Stimulated activated effector memory CD8-positive, alpha-beta T cell treated with anti-CD3 and anti-CD28 coated beads, Interleukin-12 subunit alpha, Interleukin-12 subunit beta, amount 100 ng/mL, for 72 hours (primary cell): Measurements from ENCODE around the gene AGMO.

Experiments used
- ATAC-seq: fragments of 150-1000 bp; cut with Tn5 transposase; 2 replicates; pipeline ENCODE4 v1.10.0; 2021
- DNase-seq, 2 donors: peaks; one replicate each; pipeline ENCODE4 v3.0.0; 2021 to 2022; ENCODE audit warnings: low spot score in 2 of 2
- H3K27ac Mint-ChIP-seq: one replicate; pipeline ENCODE4 v1.8.0; 2022; ENCODE audit warnings: mild to moderate bottlenecking, mixed read lengths
- H3K36me3 Mint-ChIP-seq: one replicate; pipeline ENCODE4 v1.8.0; 2022; ENCODE audit warnings: mild to moderate bottlenecking, mixed read lengths
- H3K4me1 Mint-ChIP-seq: one replicate; pipeline ENCODE4 v1.8.0; 2022; ENCODE audit warnings: mixed read lengths
- H3K4me3 Mint-ChIP-seq: one replicate; pipeline ENCODE4 v1.8.0; 2022; ENCODE audit warnings: mild to moderate bottlenecking, mixed read lengths
- H3K9me3 Mint-ChIP-seq: one replicate; pipeline ENCODE4 v1.8.0; 2022; ENCODE audit warnings: mixed read lengths

Gene AGMO

DNA sequence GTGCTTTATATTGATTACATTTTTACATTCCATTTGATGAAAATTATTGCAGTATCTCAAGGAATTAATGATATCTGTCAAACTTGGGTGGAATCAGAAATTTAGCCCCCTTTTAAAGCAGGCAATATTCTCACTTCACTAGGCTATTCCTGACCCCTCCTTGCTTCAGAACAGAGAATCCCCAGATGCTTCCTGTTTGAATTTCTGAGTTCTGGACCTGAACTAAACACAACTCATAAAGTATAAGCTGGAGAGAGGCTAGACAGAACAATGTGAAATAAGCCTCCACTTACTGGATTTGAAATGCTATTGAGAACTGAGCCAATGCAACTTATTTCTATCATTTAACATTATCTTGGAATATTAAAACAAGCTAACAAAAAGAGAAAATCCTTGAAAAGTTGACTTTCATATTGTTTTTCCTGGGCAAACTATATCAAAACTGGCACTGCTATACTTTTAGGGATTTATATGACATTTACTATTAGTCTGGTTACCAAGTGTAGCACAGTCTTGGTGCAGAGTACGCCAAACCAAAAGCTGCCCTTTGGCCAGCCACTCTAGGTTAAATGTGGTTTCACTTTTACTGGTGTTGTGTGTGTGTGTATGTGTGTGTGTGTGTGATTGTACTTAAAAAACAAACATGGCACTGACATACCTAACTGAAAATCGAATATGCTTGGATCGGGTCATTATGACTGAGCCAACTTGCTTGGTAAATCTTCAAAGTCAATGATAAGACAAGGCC, 19.0 kb upstream of the AGMO start:
- DNase-seq = no peak
- no peaks in the 10 kb centered on the region for H3K4me1 Mint-ChIP-seq

DNA sequence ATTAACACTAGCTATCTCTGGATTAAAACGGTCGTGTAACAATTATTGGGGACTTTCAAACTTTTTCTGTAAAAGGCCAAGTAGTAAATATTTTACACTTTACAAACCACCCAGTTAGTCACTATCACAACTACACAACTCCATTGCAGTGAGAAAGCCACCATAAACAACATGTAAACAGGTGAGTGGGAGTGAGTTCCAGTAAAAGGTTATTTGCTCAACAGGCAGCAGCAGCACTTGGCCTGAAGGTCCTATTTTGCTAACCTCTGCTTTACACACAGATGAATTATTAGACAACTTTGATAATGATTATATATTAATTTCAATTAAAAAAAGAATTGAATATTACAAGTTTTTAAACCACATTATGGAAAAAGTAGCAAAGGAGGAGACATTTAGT, 15.8 kb upstream of the AGMO start:
- Mint-ChIP-seq H3K4me3 (no peak overlapping the region), H3K9me3 (peaks cover 20% of the 10 kb centered on the region), H3K4me1 (no peaks in the 10 kb centered on the region), H3K36me3 (no peaks in the 10 kb centered on the region), H3K27ac (no peak overlapping the region)
- DNase-seq (no peak), ATAC-seq (no peak)

More for the DNA sequence above, 19.0 kb upstream of the AGMO start:
- Mint-ChIP-seq H3K36me3 (no peaks in the 10 kb centered on the region), H3K9me3 (peaks cover 14% of the 10 kb centered on the region), H3K27ac (no peak overlapping the region), H3K4me3 (no peak overlapping the region)
- no peak for ATAC-seq

DNA sequence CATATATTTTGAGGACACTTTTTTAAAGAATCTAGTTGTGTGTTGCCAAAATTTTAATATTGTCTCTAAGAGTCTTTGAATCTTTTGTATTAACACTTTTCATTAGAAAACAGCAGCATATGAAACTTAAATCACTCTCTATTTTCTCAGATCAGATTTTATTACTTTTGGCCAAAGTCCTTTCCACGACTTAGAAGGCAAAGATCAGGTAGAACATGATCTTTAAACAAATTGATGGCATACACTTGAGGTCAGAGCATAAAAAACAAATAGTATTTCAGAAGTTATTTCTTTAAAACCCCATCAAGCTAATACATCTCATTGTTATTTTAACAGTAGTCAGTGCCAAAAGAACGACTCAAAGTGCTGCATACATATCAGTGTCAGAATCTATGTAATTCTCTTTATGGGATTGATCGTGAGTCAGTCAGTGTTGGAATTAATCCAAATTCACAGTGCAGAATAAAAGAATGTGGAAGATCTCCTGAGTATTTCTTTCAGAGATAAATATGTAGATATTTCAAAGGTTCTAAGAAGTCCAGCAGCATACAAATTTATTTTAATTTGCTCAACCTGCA, 9.6 kb upstream of the AGMO start:
- ATAC-seq = no peak

DNA sequence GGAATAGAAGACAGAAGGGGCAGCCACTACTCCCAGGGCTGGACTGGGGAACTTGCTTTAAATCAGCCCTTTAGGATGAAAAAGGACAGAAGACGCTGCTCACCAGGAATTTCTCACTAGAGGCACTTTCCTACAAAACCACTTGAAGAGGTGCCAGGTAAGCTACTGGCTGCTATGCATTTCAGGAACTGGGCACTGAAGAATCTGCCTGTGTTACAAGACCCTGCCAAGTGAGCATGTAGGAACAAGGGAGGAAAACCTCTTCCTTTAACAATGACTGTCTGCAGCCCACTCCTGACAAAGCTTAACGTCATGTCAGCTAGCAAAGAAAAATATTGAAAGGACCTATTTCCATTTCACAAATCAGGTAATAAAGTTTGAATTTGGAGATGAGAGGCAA, 5.8 kb upstream of the AGMO start:
- no peak for ATAC-seq
- Mint-ChIP-seq H3K4me1 (no peaks in the 10 kb centered on the region), H3K4me3 (no peak overlapping the region), H3K9me3 (peaks cover 5% of the 10 kb centered on the region), H3K27ac (no peak overlapping the region), H3K36me3 (no peaks in the 10 kb centered on the region)
- DNase-seq = no peak

More for the DNA sequence above, 9.6 kb upstream of the AGMO start:
- Mint-ChIP-seq H3K4me3 (no peak overlapping the region), H3K4me1 (no peaks in the 10 kb centered on the region), H3K36me3 (no peaks in the 10 kb centered on the region), H3K27ac (no peak overlapping the region), H3K9me3 (peaks cover 14% of the 10 kb centered on the region)
- no peak for DNase-seq

DNA sequence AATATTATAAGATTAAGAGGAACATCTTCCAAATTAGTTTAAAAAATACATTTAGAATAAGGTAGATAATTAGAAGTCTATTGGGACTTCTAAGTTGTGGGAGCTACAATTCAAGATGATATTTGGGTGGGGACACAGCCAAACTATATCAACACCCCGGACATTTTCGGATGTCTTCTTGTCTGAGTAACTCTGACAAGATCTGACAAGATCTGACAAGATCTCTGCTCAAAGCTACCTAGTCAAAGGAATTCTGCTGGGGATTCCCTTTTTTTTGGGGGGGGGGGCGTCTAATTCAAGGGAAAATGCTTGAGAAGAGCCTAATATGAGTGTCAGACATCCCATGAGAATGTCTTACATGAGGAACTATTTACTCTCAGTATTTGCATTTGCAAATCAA, 5.2 kb upstream of the AGMO start:
- no peak overlapping the region for H3K4me3 Mint-ChIP-seq
- H3K4me1 Mint-ChIP-seq = no peaks in the 10 kb centered on the region
- ATAC-seq (no peak), DNase-seq (no peak)
- peaks cover 5% of the 10 kb centered on the region for H3K9me3 Mint-ChIP-seq
- H3K36me3 Mint-ChIP-seq = no peaks in the 10 kb centered on the region
- no peak overlapping the region for H3K27ac Mint-ChIP-seq

- no peak for ATAC-seq
- H3K36me3 Mint-ChIP-seq = no peaks in the 10 kb centered on the region
These were observed 4.7 kb upstream of the AGMO start for GRCh38 chr7:15566476-15566875.

GRCh38 chr7:15560968-15561367, 847 bp downstream of the AGMO start:
- Mint-ChIP-seq H3K36me3 (no peaks in the 10 kb centered on the region), H3K4me1 (no peaks in the 10 kb centered on the region), H3K9me3 (peaks cover 10% of the 10 kb centered on the region), H3K27ac (no peak overlapping the region), H3K4me3 (no peak overlapping the region)
- no peak for DNase-seq
- ATAC-seq = no peak

More at GRCh38 chr7:15566476-15566875, 4.7 kb upstream of the AGMO start:
- DNase-seq = no peak
- H3K9me3 Mint-ChIP-seq = peaks cover 5% of the 10 kb centered on the region
- no peak overlapping the region for H3K4me3 Mint-ChIP-seq
- H3K4me1 Mint-ChIP-seq = no peaks in the 10 kb centered on the region
- no peak overlapping the region for H3K27ac Mint-ChIP-seq

GRCh38 chr7:15559416-15559928, 2.3 kb downstream of the AGMO start:
- no peaks in the 10 kb centered on the region for H3K36me3 Mint-ChIP-seq
- DNase-seq (no peak), ATAC-seq (no peak)
- H3K4me1 Mint-ChIP-seq = no peaks in the 10 kb centered on the region
- peaks cover 6% of the 10 kb centered on the region for H3K9me3 Mint-ChIP-seq
- H3K4me3 Mint-ChIP-seq = no peak overlapping the region
- H3K27ac Mint-ChIP-seq = no peak overlapping the region

DNA sequence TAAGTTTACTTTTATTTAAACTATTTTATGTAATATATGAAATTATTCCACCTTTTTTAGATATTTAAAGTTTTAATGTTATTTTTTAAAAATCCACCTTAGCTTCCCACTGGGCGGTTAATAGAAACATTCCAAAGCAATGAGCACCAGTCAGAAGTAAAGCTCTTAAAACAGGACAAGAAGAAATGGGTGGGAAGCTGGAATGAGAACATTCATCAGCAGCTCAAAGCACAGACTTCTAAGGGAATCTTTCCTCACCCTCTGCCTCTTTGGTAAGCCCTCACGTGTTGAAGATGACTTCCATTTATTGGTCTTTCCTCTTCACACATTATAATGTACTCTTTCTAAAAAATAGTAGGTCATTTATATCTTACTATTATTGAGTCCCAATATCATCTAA, 3.1 kb downstream of the AGMO start:
- Mint-ChIP-seq H3K4me1 (no peaks in the 10 kb centered on the region), H3K36me3 (no peaks in the 10 kb centered on the region), H3K27ac (no peak overlapping the region), H3K9me3 (peaks cover 6% of the 10 kb centered on the region), H3K4me3 (no peak overlapping the region)
- DNase-seq (no peak), ATAC-seq (no peak)

GRCh38 chr7:15557686-15558085, 4.1 kb downstream of the AGMO start:
- H3K9me3 Mint-ChIP-seq = peaks cover 6% of the 10 kb centered on the region
- no peak overlapping the region for H3K4me3 Mint-ChIP-seq
- no peaks in the 10 kb centered on the region for H3K4me1 Mint-ChIP-seq
- H3K36me3 Mint-ChIP-seq = no peaks in the 10 kb centered on the region
- no peak overlapping the region for H3K27ac Mint-ChIP-seq
- ATAC-seq (no peak), DNase-seq (no peak)

- no peak for ATAC-seq
- H3K4me3 Mint-ChIP-seq = no peak overlapping the region
- no peak for DNase-seq
- H3K27ac Mint-ChIP-seq = no peak overlapping the region
- no peaks in the 10 kb centered on the region for H3K4me1 Mint-ChIP-seq
- no peaks in the 10 kb centered on the region for H3K36me3 Mint-ChIP-seq
- H3K9me3 Mint-ChIP-seq = peaks cover 6% of the 10 kb centered on the region
These were observed 4.6 kb downstream of the AGMO start for GRCh38 chr7:15557186-15557585.

GRCh38 chr7:15556339-15557105, 5.3 kb downstream of the AGMO start:
- no peak for DNase-seq
- Mint-ChIP-seq H3K4me3 (no peak overlapping the region), H3K4me1 (no peaks in the 10 kb centered on the region), H3K36me3 (no peaks in the 10 kb centered on the region), H3K27ac (no peak overlapping the region), H3K9me3 (peaks cover 6% of the 10 kb centered on the region)
- ATAC-seq = no peak

DNA sequence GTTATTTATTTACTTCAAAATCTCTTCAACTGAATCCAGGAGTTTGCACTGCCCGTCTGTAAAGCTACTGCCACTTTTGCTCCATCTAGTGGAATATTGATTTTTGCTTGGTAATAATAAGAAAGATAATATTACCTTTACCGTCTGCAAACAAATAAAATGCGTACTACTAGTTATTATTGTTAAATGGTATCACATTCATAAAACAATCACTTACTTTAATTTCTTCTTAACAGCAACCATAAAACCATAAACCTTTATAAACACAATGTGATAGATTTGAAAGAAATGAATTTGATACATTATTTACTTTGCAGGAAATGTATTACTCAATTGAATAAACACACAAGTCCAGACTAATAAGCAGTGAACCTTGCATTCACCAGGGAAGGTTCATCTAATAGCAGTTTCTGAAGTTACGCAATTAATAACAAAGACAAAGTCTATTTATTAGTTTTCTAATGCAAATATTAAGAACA, 6.4 kb downstream of the AGMO start:
- peaks cover 6% of the 10 kb centered on the region for H3K9me3 Mint-ChIP-seq
- H3K36me3 Mint-ChIP-seq = no peaks in the 10 kb centered on the region
- H3K4me3 Mint-ChIP-seq = no peak overlapping the region
- H3K27ac Mint-ChIP-seq = no peak overlapping the region
- no peaks in the 10 kb centered on the region for H3K4me1 Mint-ChIP-seq
- DNase-seq (no peak), ATAC-seq (no peak)

DNA sequence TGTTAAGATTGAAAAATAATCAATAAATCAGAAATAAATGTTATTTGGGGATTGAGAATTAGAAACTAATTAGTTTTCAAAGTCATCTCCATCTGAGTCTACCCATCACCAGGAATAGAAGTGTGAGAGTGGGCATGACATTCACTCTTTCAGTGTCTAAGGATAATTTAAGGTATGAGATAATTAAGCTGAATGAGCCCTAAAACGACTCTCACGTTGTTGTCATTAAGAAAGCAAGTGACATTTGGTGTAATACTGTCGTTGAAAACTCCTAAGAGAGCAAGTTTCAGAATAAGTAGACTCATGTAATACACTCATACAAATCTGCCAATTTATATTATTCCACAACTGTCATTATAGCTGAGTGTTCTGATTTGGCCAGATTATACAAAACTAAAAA, 7.1 kb downstream of the AGMO start:
- DNase-seq = no peak
- Mint-ChIP-seq H3K27ac (no peak overlapping the region), H3K9me3 (peaks cover 6% of the 10 kb centered on the region), H3K36me3 (no peaks in the 10 kb centered on the region), H3K4me1 (no peaks in the 10 kb centered on the region), H3K4me3 (no peak overlapping the region)
- ATAC-seq = no peak

GRCh38 chr7:15554081-15554480, 7.7 kb downstream of the AGMO start:
- H3K9me3 Mint-ChIP-seq = peaks cover 2% of the 10 kb centered on the region
- H3K4me3 Mint-ChIP-seq = no peak overlapping the region
- H3K4me1 Mint-ChIP-seq = no peaks in the 10 kb centered on the region
- ATAC-seq (no peak), DNase-seq (no peak)
- no peak overlapping the region for H3K27ac Mint-ChIP-seq
- no peaks in the 10 kb centered on the region for H3K36me3 Mint-ChIP-seq
